PC-9 (cell line): ENCODE measurements around the gene FDX2.

Experiments used
- EZH2 ChIP-seq: fragments of 200-600 bp; sonication (generic); IDR thresholded peaks from 2 replicates; pipeline ENCODE4 v1.8.0; 2017; ENCODE audit warnings: antibody characterized with exemption, low read depth
- TF ChIP-seq, protein P1 (sequence below): fragments of 200-600 bp; sonication (generic); conservative IDR thresholded peaks from 2 replicates; pipeline ENCODE4 v1.6.1; 2017; ENCODE audit warnings: mixed run types, antibody characterized with exemption, mild to moderate bottlenecking, moderate library complexity

- TF ChIP-seq, protein P1, sequence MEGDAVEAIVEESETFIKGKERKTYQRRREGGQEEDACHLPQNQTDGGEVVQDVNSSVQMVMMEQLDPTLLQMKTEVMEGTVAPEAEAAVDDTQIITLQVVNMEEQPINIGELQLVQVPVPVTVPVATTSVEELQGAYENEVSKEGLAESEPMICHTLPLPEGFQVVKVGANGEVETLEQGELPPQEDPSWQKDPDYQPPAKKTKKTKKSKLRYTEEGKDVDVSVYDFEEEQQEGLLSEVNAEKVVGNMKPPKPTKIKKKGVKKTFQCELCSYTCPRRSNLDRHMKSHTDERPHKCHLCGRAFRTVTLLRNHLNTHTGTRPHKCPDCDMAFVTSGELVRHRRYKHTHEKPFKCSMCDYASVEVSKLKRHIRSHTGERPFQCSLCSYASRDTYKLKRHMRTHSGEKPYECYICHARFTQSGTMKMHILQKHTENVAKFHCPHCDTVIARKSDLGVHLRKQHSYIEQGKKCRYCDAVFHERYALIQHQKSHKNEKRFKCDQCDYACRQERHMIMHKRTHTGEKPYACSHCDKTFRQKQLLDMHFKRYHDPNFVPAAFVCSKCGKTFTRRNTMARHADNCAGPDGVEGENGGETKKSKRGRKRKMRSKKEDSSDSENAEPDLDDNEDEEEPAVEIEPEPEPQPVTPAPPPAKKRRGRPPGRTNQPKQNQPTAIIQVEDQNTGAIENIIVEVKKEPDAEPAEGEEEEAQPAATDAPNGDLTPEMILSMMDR, result no peak
- no peak for TF ChIP-seq EZH2
These were observed 6.3 kb upstream of the FDX2 start for GRCh38 chr19:10321874-10322835.
